DMS79 (cell line): ENCODE measurements around the gene PIGP.
"Not testable (repeated sequence)": the region's sequence is repeated elsewhere in the genome, so short reads cannot be mapped to it uniquely, and the experiment has no call there.

Experiments
- DNase-seq: peaks from one replicate; lab custom pipeline; 2025; lab: John Stamatoyannopoulos, UW

PIGP gene

GRCh38 chr21:37044643-37045042 lies 28.2 kb downstream of the PIGP start:
- no peak for DNase-seq

- DNase-seq: no peak
These were observed 29.1 kb downstream of the PIGP start for GRCh38 chr21:37043818-37044217.

- DNase-seq: peak; percentile 16
These were observed 31.1 kb downstream of the PIGP start for GRCh38 chr21:37041706-37042271.

- DNase-seq: no peak
These were observed 32.7 kb downstream of the PIGP start for GRCh38 chr21:37040212-37040611.

- no peak for DNase-seq
These were observed 33.3 kb downstream of the PIGP start for GRCh38 chr21:37039411-37040075.

GRCh38 chr21:37036177-37036576 lies 36.7 kb downstream of the PIGP start:
- DNase-seq: no peak

GRCh38 chr21:37034394-37034793 lies 38.5 kb downstream of the PIGP start:
- DNase-seq: not testable (repeated sequence)

- DNase-seq: no peak
These were observed 39.9 kb downstream of the PIGP start for GRCh38 chr21:37032877-37033471.

- no peak for DNase-seq
These were observed 40.6 kb downstream of the PIGP start for GRCh38 chr21:37032293-37032692.

GRCh38 chr21:37030864-37031263 lies 42.0 kb downstream of the PIGP start:
- DNase-seq: no peak

GRCh38 chr21:37028570-37028969 lies 44.3 kb downstream of the PIGP start:
- no peak for DNase-seq

- no peak for DNase-seq
These were observed 46.4 kb downstream of the PIGP start for GRCh38 chr21:37026499-37026898.

GRCh38 chr21:37017951-37018679 lies 54.8 kb downstream of the PIGP start:
- DNase-seq: no peak
